ENCODE measurements around the gene LRRC47.

LRRC47 gene

GRCh38 chr1:3761296-3762010, 34.8 kb downstream of the LRRC47 start:
- Histone ChIP-seq H3K4me2 (ENCODE audit: insufficient read depth, low read length, poor library complexity, severe bottlenecking) (no peak overlapping the region), H3K27ac (replicated peaks; ENCODE audit: low read length) (no peak overlapping the region), H2BK12ac (ENCODE audit: low read length) (no peak overlapping the region), H3K23ac (ENCODE audit: low read depth, low read length, poor library complexity) (peak overlapping the region; percentile 77), H4K8ac (ENCODE audit: low read depth, low read length) (no peak overlapping the region), H2BK15ac (ENCODE audit: low read length) (peak overlapping the region; percentile 89), H3K79me1 (ENCODE audit: low read depth, low read length) (peaks cover 2% of the 10 kb centered on the region), H2BK120ac (ENCODE audit: low read depth, low read length) (no peak overlapping the region), H2AK5ac (ENCODE audit: low read depth, low read length) (no peak overlapping the region), H3K4me3 (ENCODE audit: low read length in 2 of 2) (no peak overlapping the region), H3K14ac (ENCODE audit: low read length) (no peak overlapping the region), H2BK5ac (ENCODE audit: low read length) (no peak overlapping the region), H3K36me3 (replicated peaks in 1 of 2; ENCODE audit: control insufficient read depth in 2 of 2, insufficient read depth in 2 of 2, low read length in 2 of 2) (no peaks in the 10 kb centered on the region), H3K27me3 (ENCODE audit: control insufficient read depth in 3 of 3, insufficient read depth in 3 of 3, low read depth in 1 of 3, low read length in 3 of 3) (peaks cover 0 to 34% (median 3%) of the 10 kb centered on the region in 3 experiments), H4K91ac (ENCODE audit: low read depth, low read length, poor library complexity) (no peak overlapping the region), H3K4me1 (ENCODE audit: control insufficient read depth in 2 of 2, insufficient read depth in 1 of 2, low read depth in 1 of 2, low read length in 2 of 2) (no peaks in the 10 kb centered on the region), H3K9ac (ENCODE audit: low read depth, low read length, poor library complexity) (no peak overlapping the region), H3K9me3 (replicated peaks in 1 of 2; ENCODE audit: control insufficient read depth in 2 of 2, insufficient read depth in 1 of 2, low read depth in 1 of 2, low read length in 2 of 2) (peaks cover 6% of the 10 kb centered on the region in 2 donors), H3K4ac (ENCODE audit: low read length) (no peak overlapping the region), H2AFZ (ENCODE audit: low read length) (no peak overlapping the region), H3K18ac (ENCODE audit: low read length) (no peak overlapping the region)
- no peak for DNase-seq (ENCODE audit: low spot score)
- no CpG with 5 or more reads among the region's 17 CpGs for WGBS, 2 donors (ENCODE audit: extremely low coverage in 2 of 2, insufficient read length in 2 of 2, insufficient replicate concordance in 1 of 2)

GRCh38 chr1:3759796-3760195, 36.5 kb downstream of the LRRC47 start:
- H3K9ac ChIP-seq (ENCODE audit: low read depth, low read length, poor library complexity) = no peak overlapping the region
- H4K91ac ChIP-seq (ENCODE audit: low read depth, low read length, poor library complexity) = no peak overlapping the region
- no peak overlapping the region for H2BK12ac ChIP-seq (ENCODE audit: low read length)
- H3K18ac ChIP-seq (ENCODE audit: low read length) = no peak overlapping the region
- no peak overlapping the region for H3K14ac ChIP-seq (ENCODE audit: low read length)
- no peak overlapping the region for H2AFZ ChIP-seq (ENCODE audit: low read length)
- H2BK120ac ChIP-seq (ENCODE audit: low read depth, low read length) = no peak overlapping the region
- H3K4me3 ChIP-seq (ENCODE audit: low read length in 2 of 2) = no peak overlapping the region
- H3K79me1 ChIP-seq (ENCODE audit: low read depth, low read length) = peaks cover 2% of the 10 kb centered on the region
- H3K4ac ChIP-seq (ENCODE audit: low read length) = no peak overlapping the region
- no CpG with 5 or more reads among the region's 6 CpGs for WGBS, 2 donors (ENCODE audit: extremely low coverage in 2 of 2, insufficient read length in 2 of 2, insufficient replicate concordance in 1 of 2)
- no peak for DNase-seq (ENCODE audit: low spot score)
- H3K4me1 ChIP-seq (ENCODE audit: control insufficient read depth in 2 of 2, insufficient read depth in 1 of 2, low read depth in 1 of 2, low read length in 2 of 2) = no peaks in the 10 kb centered on the region
- no peak overlapping the region for H3K27ac ChIP-seq (replicated peaks; ENCODE audit: low read length)
- H3K4me2 ChIP-seq (ENCODE audit: insufficient read depth, low read length, poor library complexity, severe bottlenecking) = no peak overlapping the region
- H3K23ac ChIP-seq (ENCODE audit: low read depth, low read length, poor library complexity) = no peak overlapping the region
- H2BK15ac ChIP-seq (ENCODE audit: low read length) = no peak overlapping the region
- H2AK5ac ChIP-seq (ENCODE audit: low read depth, low read length) = no peak overlapping the region
- peaks cover 0 to 42% (median 3%) of the 10 kb centered on the region in 3 experiments for H3K27me3 ChIP-seq (ENCODE audit: control insufficient read depth in 3 of 3, insufficient read depth in 3 of 3, low read depth in 1 of 3, low read length in 3 of 3)
- H2BK5ac ChIP-seq (ENCODE audit: low read length) = no peak overlapping the region
- H3K36me3 ChIP-seq (replicated peaks in 1 of 2; ENCODE audit: control insufficient read depth in 2 of 2, insufficient read depth in 2 of 2, low read length in 2 of 2) = no peaks in the 10 kb centered on the region
- H4K8ac ChIP-seq (ENCODE audit: low read depth, low read length) = no peak overlapping the region
- peaks cover 6% of the 10 kb centered on the region in 2 donors for H3K9me3 ChIP-seq (replicated peaks in 1 of 2; ENCODE audit: control insufficient read depth in 2 of 2, insufficient read depth in 1 of 2, low read depth in 1 of 2, low read length in 2 of 2)

GRCh38 chr1:3759164-3759563, 37.1 kb downstream of the LRRC47 start:
- Histone ChIP-seq H3K79me1 (ENCODE audit: low read depth, low read length) (peaks cover 2% of the 10 kb centered on the region), H2BK120ac (ENCODE audit: low read depth, low read length) (no peak overlapping the region), H3K36me3 (replicated peaks in 1 of 2; ENCODE audit: control insufficient read depth in 2 of 2, insufficient read depth in 2 of 2, low read length in 2 of 2) (no peaks in the 10 kb centered on the region), H3K4me1 (ENCODE audit: control insufficient read depth in 2 of 2, insufficient read depth in 1 of 2, low read depth in 1 of 2, low read length in 2 of 2) (no peaks in the 10 kb centered on the region), H3K4me2 (ENCODE audit: insufficient read depth, low read length, poor library complexity, severe bottlenecking) (no peak overlapping the region), H3K4ac (ENCODE audit: low read length) (no peak overlapping the region), H4K91ac (ENCODE audit: low read depth, low read length, poor library complexity) (no peak overlapping the region), H3K27ac (replicated peaks; ENCODE audit: low read length) (no peak overlapping the region), H2AK5ac (ENCODE audit: low read depth, low read length) (no peak overlapping the region), H3K9me3 (replicated peaks in 1 of 2; ENCODE audit: control insufficient read depth in 2 of 2, insufficient read depth in 1 of 2, low read depth in 1 of 2, low read length in 2 of 2) (peaks cover 6% of the 10 kb centered on the region in 2 donors), H3K9ac (ENCODE audit: low read depth, low read length, poor library complexity) (no peak overlapping the region), H4K8ac (ENCODE audit: low read depth, low read length) (no peak overlapping the region), H2BK15ac (ENCODE audit: low read length) (no peak overlapping the region), H2BK5ac (ENCODE audit: low read length) (no peak overlapping the region), H3K4me3 (ENCODE audit: low read length in 2 of 2) (no peak overlapping the region), H3K27me3 (ENCODE audit: control insufficient read depth in 3 of 3, insufficient read depth in 3 of 3, low read depth in 1 of 3, low read length in 3 of 3) (peaks cover 0 to 44% (median 3%) of the 10 kb centered on the region in 3 experiments), H2BK12ac (ENCODE audit: low read length) (no peak overlapping the region), H3K23ac (ENCODE audit: low read depth, low read length, poor library complexity) (no peak overlapping the region), H2AFZ (ENCODE audit: low read length) (no peak overlapping the region), H3K14ac (ENCODE audit: low read length) (no peak overlapping the region), H3K18ac (ENCODE audit: low read length) (no peak overlapping the region)
- DNase-seq (ENCODE audit: low spot score) = no peak
- WGBS, 2 donors (ENCODE audit: extremely low coverage in 2 of 2, insufficient read length in 2 of 2, insufficient replicate concordance in 1 of 2) = no CpG with 5 or more reads among the region's 6 CpGs

GRCh38 chr1:3756394-3756793, 39.9 kb downstream of the LRRC47 start:
- Histone ChIP-seq H3K23ac (ENCODE audit: low read depth, low read length, poor library complexity) (no peak overlapping the region), H3K4me2 (ENCODE audit: insufficient read depth, low read length, poor library complexity, severe bottlenecking) (no peak overlapping the region), H3K4ac (ENCODE audit: low read length) (no peak overlapping the region), H4K91ac (ENCODE audit: low read depth, low read length, poor library complexity) (no peak overlapping the region), H3K18ac (ENCODE audit: low read length) (no peak overlapping the region), H2BK120ac (ENCODE audit: low read depth, low read length) (no peak overlapping the region), H4K8ac (ENCODE audit: low read depth, low read length) (no peak overlapping the region), H3K9me3 (replicated peaks in 1 of 2; ENCODE audit: control insufficient read depth in 2 of 2, insufficient read depth in 1 of 2, low read depth in 1 of 2, low read length in 2 of 2) (peaks cover 6% of the 10 kb centered on the region in 2 donors), H2BK12ac (ENCODE audit: low read length) (no peak overlapping the region), H2AFZ (ENCODE audit: low read length) (no peak overlapping the region), H2BK5ac (ENCODE audit: low read length) (no peak overlapping the region), H2AK5ac (ENCODE audit: low read depth, low read length) (no peak overlapping the region), H3K4me1 (ENCODE audit: control insufficient read depth in 2 of 2, insufficient read depth in 1 of 2, low read depth in 1 of 2, low read length in 2 of 2) (no peaks in the 10 kb centered on the region), H3K27me3 (ENCODE audit: control insufficient read depth in 3 of 3, insufficient read depth in 3 of 3, low read depth in 1 of 3, low read length in 3 of 3) (peaks cover 0 to 41% (median 3%) of the 10 kb centered on the region in 3 experiments), H3K9ac (ENCODE audit: low read depth, low read length, poor library complexity) (no peak overlapping the region), H3K14ac (ENCODE audit: low read length) (no peak overlapping the region), H3K27ac (replicated peaks; ENCODE audit: low read length) (no peak overlapping the region), H3K36me3 (replicated peaks in 1 of 2; ENCODE audit: control insufficient read depth in 2 of 2, insufficient read depth in 2 of 2, low read length in 2 of 2) (no peaks in the 10 kb centered on the region), H3K79me1 (ENCODE audit: low read depth, low read length) (peaks cover 2% of the 10 kb centered on the region), H3K4me3 (ENCODE audit: low read length in 2 of 2) (peak overlapping the region in 1 of 2 donors; percentile 32), H2BK15ac (ENCODE audit: low read length) (no peak overlapping the region)
- whole genome bisulfite sequencing, 2 donors (ENCODE audit: extremely low coverage in 2 of 2, insufficient read length in 2 of 2, insufficient replicate concordance in 1 of 2) = no CpG with 5 or more reads among the region's 21 CpGs
- DNase-seq (ENCODE audit: low spot score) = no peak

Measured in neuronal stem cell (in vitro differentiated cells).